Measurements from ENCODE around the gene SPATA2L. TPM values are rescaled to one million over a fixed set of nuclear protein-coding genes. Genes with fewer than 3 reads are reported as not detected.
"Not testable (repeated sequence)": the region's sequence is repeated elsewhere in the genome, so short reads cannot be mapped to it uniquely, and the experiment has no call there.

SPATA2L gene
- total and polyA plus RNA-seq, 10 of the 15 experiments (the other 5 are each of a cell fraction or from before 2014, with no cell fraction given): 0.20 to 6.9 (median 3.9) TPM; not detected in 1

DNA sequence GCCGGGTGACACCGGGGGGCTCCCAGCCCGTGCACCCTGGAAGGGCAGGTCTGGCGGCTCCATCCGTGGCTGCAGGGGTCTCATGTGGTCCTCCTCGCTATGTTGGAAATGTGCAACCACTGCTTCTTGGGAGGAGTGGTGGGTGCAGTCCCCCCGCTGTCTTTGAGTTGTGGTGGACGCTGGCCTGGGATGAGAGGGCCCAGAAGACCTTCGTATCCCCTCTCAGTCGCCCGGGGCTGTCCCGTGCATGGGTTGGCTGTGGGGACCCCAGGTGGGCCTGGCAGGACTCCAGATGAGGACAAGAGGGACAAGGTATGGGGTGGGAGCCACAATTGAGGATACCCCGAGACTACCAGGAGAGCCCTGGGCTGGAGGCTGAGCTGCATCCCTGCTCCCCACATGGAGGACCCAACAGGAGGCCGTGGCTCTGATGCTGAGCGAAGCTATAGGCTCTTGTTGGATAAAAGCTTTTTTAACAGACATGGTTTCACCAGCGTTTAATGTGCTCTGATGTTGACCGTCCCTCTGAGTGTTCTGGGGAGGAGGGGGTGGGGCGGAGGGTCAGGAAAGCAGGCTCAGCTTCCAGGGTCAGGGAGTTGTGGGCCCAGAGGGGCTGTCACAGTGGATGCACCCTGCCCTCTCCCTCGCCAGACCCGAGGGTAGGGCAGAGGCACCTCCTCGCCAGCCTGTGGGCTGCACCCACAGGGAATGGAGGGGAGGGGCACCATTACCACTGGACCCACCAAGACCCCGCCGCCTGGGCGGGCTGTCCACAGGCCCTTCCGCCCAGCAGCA, 5.4 kb downstream of the SPATA2L start:
- no peak for TF ChIP-seq NFYA (IDR thresholded peaks at IDR 0.05; ENCODE audit: borderline replicate concordance, low read depth, low read length)
- no peak for TF ChIP-seq CBX5 (IDR thresholded peaks at IDR 0.05; ENCODE audit: low read depth)
- CTCF ChIA-PET: interaction anchor here (1.2 kb wide), 1 partner anchor 97 kb away, joined by 3 read pairs; no protein-coding TSS in a partner anchor
- Histone ChIP-seq H3K27me3 (replicated peaks in 1 of 2; ENCODE audit: control insufficient read depth in 2 of 2, insufficient read depth in 2 of 2, low read length in 1 of 2) (no peaks in the 10 kb centered on the region), H3K27ac (ENCODE audit: control insufficient read depth, insufficient read depth) (no peak overlapping the region), H3K4me3 (no peak overlapping the region), H3K36me3 (ENCODE audit: control insufficient read depth in 2 of 2, insufficient read depth in 2 of 2, low read length in 1 of 2) (peaks cover 0 to 14% of the 10 kb centered on the region in 2 experiments; a peak in 3 of 4 replicates), H3K9me3 (replicated peaks; ENCODE audit: control insufficient read depth, insufficient read depth, low read length) (no peaks in the 10 kb centered on the region), H3K9ac (ENCODE audit: control insufficient read depth, insufficient read depth, low read length) (no peak overlapping the region), H3K4me1 (ENCODE audit: control insufficient read depth, insufficient read depth, low read length) (peaks cover 19% of the 10 kb centered on the region), H2AFZ (ENCODE audit: control insufficient read depth, low read depth, low read length) (no peak overlapping the region), H3K4me2 (ENCODE audit: control insufficient read depth, insufficient read depth) (peak overlapping the region; percentile 27; the same call in 1 of the 2 replicates), H4K20me1 (ENCODE audit: control insufficient read depth, insufficient read depth) (no peaks in the 10 kb centered on the region; the same call in 1 of the 2 replicates), H3K79me2 (ENCODE audit: control insufficient read depth, insufficient read depth, low read length) (no peaks in the 10 kb centered on the region)
- no peak for DNase-seq (ENCODE audit: low read depth, low spot score)
- POLR2A ChIA-PET: interaction anchor here (1.4 to 1.5 kb wide), 2 partner anchors 8 to 10 kb away, joined by 3 to 4 read pairs; partner anchors contain the start of gene CDK10
- BruUV-seq (replicated peaks): TSS peak; percentile 56
- SMC1A ChIA-PET (ENCODE audit: uncharacterized antibody, unreplicated experiment): no interaction called here
- in situ Hi-C loops (cut with MboI): no loop called here
- RAD21 ChIA-PET (ENCODE audit: unreplicated experiment): no interaction called here
- intact Hi-C loops (cut with micrococcal nuclease; ENCODE audit: unreplicated experiment): no loop called here
- no peak for FAIRE-seq
- no peak for ATAC-seq
- 73% methylated on average over 25 of the region's 25 CpGs for WGBS (ENCODE audit: insufficient coverage, insufficient replicate concordance, low lambda C conversion rate, missing lambda C conversion rate)

DNA sequence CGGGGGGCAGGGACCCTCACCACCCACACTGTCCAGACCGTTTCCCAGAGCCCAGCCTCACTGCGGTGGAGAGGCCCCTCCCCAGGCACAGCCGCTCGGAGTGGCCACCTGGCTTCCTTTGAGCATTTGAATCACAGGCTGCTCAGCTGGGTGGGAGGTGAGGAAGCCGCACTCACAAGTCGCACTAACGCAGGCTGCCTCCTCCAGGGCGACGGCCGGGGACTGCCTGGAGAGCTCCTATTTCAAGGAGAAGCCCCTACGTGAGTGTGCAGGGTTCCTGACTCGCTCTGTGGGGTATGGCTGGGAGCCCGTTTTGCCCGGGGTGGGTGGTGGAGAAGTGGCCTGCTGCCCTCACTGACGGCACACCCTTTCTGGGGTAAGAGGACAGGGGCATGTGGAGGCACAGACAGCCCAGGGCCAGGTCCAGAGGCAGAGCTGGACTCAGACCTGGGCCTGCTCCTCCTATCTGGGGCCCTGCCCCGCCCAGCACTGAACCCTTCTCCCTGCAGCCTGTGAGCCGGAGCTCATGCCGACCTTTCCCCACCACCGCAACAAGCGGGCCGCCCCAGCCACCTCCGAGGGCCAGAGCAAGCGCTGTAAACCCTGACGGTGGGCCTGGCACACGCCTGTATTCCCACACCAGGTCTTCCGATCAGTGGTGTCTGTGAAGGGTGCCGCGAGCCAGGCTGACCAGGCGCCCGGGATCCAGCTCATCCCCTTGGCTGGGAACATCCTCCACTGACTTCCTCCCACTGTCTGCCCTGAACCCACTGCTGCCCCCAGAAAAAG, 6.2 kb downstream of the SPATA2L start:
- ChIA-PET SMC1A (ENCODE audit: uncharacterized antibody, unreplicated experiment) (no interaction called here), CTCF (no interaction called here), POLR2A (interaction anchor here (1.5 kb wide), 1 partner anchor 9 kb away, joined by 4 read pairs; the partner anchor contains the start of gene CDK10), RAD21 (ENCODE audit: unreplicated experiment) (no interaction called here)
- Histone ChIP-seq H3K79me2 (ENCODE audit: control insufficient read depth, insufficient read depth, low read length) (no peaks in the 10 kb centered on the region), H3K9me3 (replicated peaks; ENCODE audit: control insufficient read depth, insufficient read depth, low read length) (no peaks in the 10 kb centered on the region), H2AFZ (ENCODE audit: control insufficient read depth, low read depth, low read length) (no peak overlapping the region), H3K9ac (ENCODE audit: control insufficient read depth, insufficient read depth, low read length) (no peak overlapping the region), H3K4me2 (ENCODE audit: control insufficient read depth, insufficient read depth) (no peak overlapping the region), H3K27ac (ENCODE audit: control insufficient read depth, insufficient read depth) (no peak overlapping the region), H3K4me1 (ENCODE audit: control insufficient read depth, insufficient read depth, low read length) (peaks cover 12% of the 10 kb centered on the region), H3K27me3 (replicated peaks in 1 of 2; ENCODE audit: control insufficient read depth in 2 of 2, insufficient read depth in 2 of 2, low read length in 1 of 2) (no peaks in the 10 kb centered on the region), H3K4me3 (no peak overlapping the region), H4K20me1 (ENCODE audit: control insufficient read depth, insufficient read depth) (no peaks in the 10 kb centered on the region; the same call in 1 of the 2 replicates), H3K36me3 (ENCODE audit: control insufficient read depth in 2 of 2, insufficient read depth in 2 of 2, low read length in 1 of 2) (peaks cover 0 to 14% of the 10 kb centered on the region in 2 experiments; a peak in 3 of 4 replicates)
- 92% methylated on average over 31 of the region's 31 CpGs for WGBS (ENCODE audit: insufficient coverage, insufficient replicate concordance, low lambda C conversion rate, missing lambda C conversion rate)
- DNase-seq (ENCODE audit: low read depth, low spot score) (no peak), ATAC-seq (no peak), FAIRE-seq (no peak)
- intact Hi-C loops (cut with micrococcal nuclease; ENCODE audit: unreplicated experiment) (no loop called here), in situ Hi-C loops (cut with MboI) (no loop called here)
- no TSS peak for BruUV-seq (replicated peaks)
- TF ChIP-seq POLR2AphosphoS5 (IDR thresholded peaks at IDR 0.05; ENCODE audit: low read length): 0 out of 2 replicates have a peak, but pooled peaks have one; percentile 33
- TF ChIP-seq POLR2A (IDR thresholded peaks at IDR 0.05; ENCODE audit: low read depth, low read length): peak; percentile 15; the same call in 1 of the 2 replicates
- TF ChIP-seq IRF4 (IDR thresholded peaks at IDR 0.05; ENCODE audit: low read depth, low read length): no peak

DNA sequence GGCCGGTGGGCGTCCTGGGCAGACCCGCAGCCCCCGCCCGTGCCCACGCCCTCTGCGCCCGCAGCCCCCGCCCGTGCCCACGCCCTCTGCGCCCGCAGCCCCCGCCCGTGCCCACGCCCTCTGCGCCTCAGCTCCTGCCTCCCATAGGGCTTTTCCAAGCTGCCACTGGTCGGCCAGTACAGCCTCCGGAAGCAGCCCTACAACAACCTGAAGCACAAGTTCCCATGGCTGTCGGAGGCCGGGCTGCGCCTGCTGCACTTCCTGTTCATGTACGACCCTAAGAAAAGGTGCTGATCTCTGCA, 6.8 kb downstream of the SPATA2L start:
- RAD21 ChIA-PET (ENCODE audit: unreplicated experiment); SMC1A ChIA-PET (ENCODE audit: uncharacterized antibody, unreplicated experiment); in situ Hi-C loops (cut with MboI); ATAC-seq; H3K4me1 ChIP-seq (ENCODE audit: control insufficient read depth, insufficient read depth, low read length); BruUV-seq (replicated peaks); POLR2A ChIA-PET; H2AFZ ChIP-seq (ENCODE audit: control insufficient read depth, low read depth, low read length); CTCF ChIA-PET; H3K9me3 ChIP-seq (replicated peaks; ENCODE audit: control insufficient read depth, insufficient read depth, low read length); FAIRE-seq; H3K9ac ChIP-seq (ENCODE audit: control insufficient read depth, insufficient read depth, low read length); H3K4me3 ChIP-seq; H3K79me2 ChIP-seq (ENCODE audit: control insufficient read depth, insufficient read depth, low read length); H3K27ac ChIP-seq (ENCODE audit: control insufficient read depth, insufficient read depth); H4K20me1 ChIP-seq (ENCODE audit: control insufficient read depth, insufficient read depth); H3K27me3 ChIP-seq (replicated peaks in 1 of 2; ENCODE audit: control insufficient read depth in 2 of 2, insufficient read depth in 2 of 2, low read length in 1 of 2); H3K4me2 ChIP-seq (ENCODE audit: control insufficient read depth, insufficient read depth); DNase-seq (ENCODE audit: low read depth, low spot score); intact Hi-C loops (cut with micrococcal nuclease; ENCODE audit: unreplicated experiment): not testable (repeated sequence)
- H3K36me3 ChIP-seq (ENCODE audit: control insufficient read depth in 2 of 2, insufficient read depth in 2 of 2, low read length in 1 of 2): peaks cover 0 to 14% of the 10 kb centered on the region in 2 experiments; a peak in 3 of 4 replicates
- WGBS (ENCODE audit: insufficient coverage, insufficient replicate concordance, low lambda C conversion rate, missing lambda C conversion rate): 94% methylated on average over 8 of the region's 23 CpGs
